Endodermal cell (in vitro differentiated cells): Measurements from ENCODE around the gene BAZ2A. TPM values are rescaled to one million over a fixed set of nuclear protein-coding genes. Genes with fewer than 3 reads are reported as not detected.
"Not testable (repeated sequence)": the region's sequence is repeated elsewhere in the genome, so short reads cannot be mapped to it uniquely, and the experiment has no call there.

Experiments used
- DNase-seq: peaks from one replicate; pipeline ENCODE4 v3.0.0-alpha.2; 2017
- H3K27ac ChIP-seq: 2 replicates; pipeline ENCODE4 v1.5.1; 2013; ENCODE audit warnings: mild to moderate bottlenecking, low read depth, low read length, moderate library complexity
- H3K27me3 ChIP-seq: 2 replicates; pipeline ENCODE4 v1.6.1; 2013; ENCODE audit warnings: mild to moderate bottlenecking, low read length, moderate library complexity; ENCODE audit not compliant: insufficient read depth, control insufficient read depth, poor library complexity, severe bottlenecking
- H3K36me3 ChIP-seq: 2 replicates; pipeline ENCODE4 v1.7.0; 2013; ENCODE audit warnings: mild to moderate bottlenecking, low read length, moderate library complexity; ENCODE audit not compliant: control insufficient read depth, insufficient read depth
- H3K4me1 ChIP-seq: one replicate; pipeline ENCODE4 v1.7.0; 2013; ENCODE audit warnings: low read length; ENCODE audit not compliant: control insufficient read depth, insufficient read depth
- H3K4me3 ChIP-seq: 2 replicates; pipeline ENCODE4 v1.5.1; 2013; ENCODE audit warnings: mild to moderate bottlenecking, low read length, moderate library complexity
- H3K9ac ChIP-seq: 2 replicates; pipeline ENCODE4 v1.6.1; 2013; ENCODE audit warnings: mild to moderate bottlenecking, low read length, moderate library complexity; ENCODE audit not compliant: poor library complexity, severe bottlenecking; ENCODE audit errors: extremely low read depth
- H3K9me3 ChIP-seq: 2 replicates; pipeline ENCODE4 v1.6.1; 2013; ENCODE audit warnings: mild to moderate bottlenecking, low read length, moderate library complexity; ENCODE audit not compliant: control insufficient read depth
- H3K27ac Mint-ChIP-seq: 2 replicates; pipeline ENCODE4 v1.8.0; 2020; ENCODE audit warnings: mixed read lengths
- H3K27me3 Mint-ChIP-seq: 2 replicates; pipeline ENCODE4 v1.8.0; 2021; ENCODE audit warnings: mild to moderate bottlenecking, mixed read lengths; ENCODE audit not compliant: insufficient read depth
- H3K36me3 Mint-ChIP-seq: 2 replicates; pipeline ENCODE4 v1.8.0; 2020; ENCODE audit warnings: low read depth, mixed read lengths
- H3K4me1 Mint-ChIP-seq: 2 replicates; pipeline ENCODE4 v1.8.0; 2020; ENCODE audit warnings: mixed read lengths
- H3K4me3 Mint-ChIP-seq: 2 replicates; pipeline ENCODE4 v1.8.0; 2020; ENCODE audit warnings: mild to moderate bottlenecking, moderate library complexity, mixed read lengths
- H3K9me3 Mint-ChIP-seq: 2 replicates; pipeline ENCODE4 v1.8.0; 2020; ENCODE audit warnings: mild to moderate bottlenecking, mixed read lengths
- CTCF ChIP-seq: fragments of 200-600 bp; sonication (generic); conservative IDR thresholded peaks from 2 replicates; pipeline ENCODE4 v1.5.0; 2021; ENCODE audit warnings: antibody characterized with exemption, mild to moderate bottlenecking
- WGBS, 2 experiments: methylation state at CpG; one replicate each; pipeline versions ENCODE4 v1.1.5 to v1.1.7; 2013; ENCODE audit warnings: missing lambda C conversion rate in 2 of 2, mixed read lengths in 1 of 2; ENCODE audit not compliant: insufficient coverage in 1 of 2, insufficient read length in 1 of 2; 5-methylcytosine and 5-hydroxymethylcytosine counted together
- total RNA-seq, 2 donors: library from RNA; stranded (reverse); fragmentation: NEBNext Ultra II Directional in 1 of 2; extraction: Animal tissue kit (Norgen Biotek cat#: 25700) in 1 of 2; gene quantifications; 2 replicates in 1 of 2; 3 replicates in 1 of 2; pipeline ENCODE4 v1.2.1, GENCODE V29; 2021

Gene BAZ2A
- total RNA-seq, 2 donors from 2014 or later: 125 to 137 TPM

GRCh38 chr12:56658921-56659320 is 28.8 kb upstream of the BAZ2A start:
- H3K27me3 Mint-ChIP-seq: no peaks in the 10 kb centered on the region

GRCh38 chr12:56657416-56658379 is 27.6 kb upstream of the BAZ2A start:
- Histone ChIP-seq H3K4me3 (no peak overlapping the region), H3K36me3 (peaks cover 8% of the 10 kb centered on the region), H3K27ac (no peak overlapping the region), H3K9ac (no peak overlapping the region), H3K9me3 (peaks cover 22% of the 10 kb centered on the region), H3K27me3 (no peaks in the 10 kb centered on the region), H3K4me1 (no peaks in the 10 kb centered on the region)
- peaks cover 36% of the 10 kb centered on the region for H3K9me3 Mint-ChIP-seq
- no peak overlapping the region for H3K27ac Mint-ChIP-seq
- H3K36me3 Mint-ChIP-seq: peaks cover 15% of the 10 kb centered on the region
- 86 to 88% methylated on average over 3 to 7 of the region's 7 CpGs for WGBS, 2 experiments
- no peak for TF ChIP-seq CTCF
- peak; percentile 36 for DNase-seq
- H3K4me3 Mint-ChIP-seq: no peak overlapping the region
- H3K4me1 Mint-ChIP-seq: no peaks in the 10 kb centered on the region
- H3K27me3 Mint-ChIP-seq: no peaks in the 10 kb centered on the region

More at GRCh38 chr12:56658921-56659320, 28.8 kb upstream of the BAZ2A start:
- Histone ChIP-seq H3K27me3 (no peaks in the 10 kb centered on the region), H3K9ac (no peak overlapping the region), H3K4me3 (no peak overlapping the region), H3K4me1 (no peaks in the 10 kb centered on the region), H3K27ac (no peak overlapping the region), H3K36me3 (peaks cover 20% of the 10 kb centered on the region), H3K9me3 (peaks cover 10% of the 10 kb centered on the region)
- Mint-ChIP-seq H3K4me1 (no peaks in the 10 kb centered on the region), H3K9me3 (peaks cover 23% of the 10 kb centered on the region), H3K27ac (no peak overlapping the region), H3K4me3 (no peak overlapping the region), H3K36me3 (peaks cover 12% of the 10 kb centered on the region)
- WGBS, 2 experiments: 83 to 97% methylated on average over 1 of the region's 1 CpG
- no peak for TF ChIP-seq CTCF
- DNase-seq: no peak

- not testable (repeated sequence) for H3K27me3 ChIP-seq, H3K27ac Mint-ChIP-seq, H3K27ac ChIP-seq, H3K4me1 ChIP-seq, H3K27me3 Mint-ChIP-seq, H3K36me3 ChIP-seq, H3K9ac ChIP-seq, H3K4me1 Mint-ChIP-seq, DNase-seq, H3K4me3 ChIP-seq, H3K4me3 Mint-ChIP-seq
- WGBS, 2 experiments: 84 to 90% methylated on average over 5 of the region's 5 CpGs
- Mint-ChIP-seq H3K9me3 (peaks cover 51% of the 10 kb centered on the region), H3K36me3 (peaks cover 27% of the 10 kb centered on the region)
- H3K9me3 ChIP-seq: peaks cover 25% of the 10 kb centered on the region
Observed at GRCh38 chr12:56653781-56654180, 23.7 kb upstream of the BAZ2A start.

GRCh38 chr12:56648023-56648422 is 17.9 kb upstream of the BAZ2A start:
- H3K27ac Mint-ChIP-seq: not testable (repeated sequence)

More at GRCh38 chr12:56648023-56648422, 17.9 kb upstream of the BAZ2A start:
- H3K4me3 Mint-ChIP-seq, H3K27me3 Mint-ChIP-seq, H3K4me1 ChIP-seq, H3K27ac ChIP-seq, DNase-seq, H3K9me3 ChIP-seq, H3K27me3 ChIP-seq, H3K4me1 Mint-ChIP-seq, H3K9ac ChIP-seq, H3K4me3 ChIP-seq: not testable (repeated sequence)
- peaks cover 31% of the 10 kb centered on the region for H3K36me3 Mint-ChIP-seq
- H3K36me3 ChIP-seq: peaks cover 20% of the 10 kb centered on the region
- H3K9me3 Mint-ChIP-seq: peaks cover 25% of the 10 kb centered on the region
- 90 to 91% methylated on average over 8 to 9 of the region's 9 CpGs for WGBS, 2 experiments
